Caco-2 (cell line): ENCODE results near the gene LSMEM2. TPM values are rescaled to one million over a fixed set of nuclear protein-coding genes. Genes with fewer than 3 reads are reported as not detected.
"Not testable (repeated sequence)": the region's sequence is repeated elsewhere in the genome, so short reads cannot be mapped to it uniquely, and the experiment has no call there.

Experiments
- BruUV-seq: library from RNA; stranded (reverse); fragments of 400-500 nt; replicated peaks from 2 replicates; lab custom pipeline; 2021; lab: Mats Ljungman, UMichigan
- CTCF ChIA-PET: fragments of 300-600 bp; sonication (Branson Sonifier 250); formaldehyde crosslinking; loops from one replicate; lab custom pipeline; 2022; ENCODE audit warnings: antibody characterized with exemption; lab: Charles Lee
- POLR2A ChIA-PET: fragments of 300-600 bp; sonication (Branson Sonifier 250); formaldehyde crosslinking; loops from one replicate; lab custom pipeline; 2022; ENCODE audit warnings: antibody characterized with exemption; lab: Charles Lee
- DNase-seq, 2 experiments: peaks; one replicate each; pipeline versions ENCODE4 v3.0.0 to v3.0.0-alpha.2; 2020 to 2022
- H3K27me3 ChIP-seq: replicated peaks from 2 replicates; pipeline ENCODE4 v1.6.0; 2011; ENCODE audit warnings: low read length; ENCODE audit not compliant: control insufficient read depth, insufficient read depth
- H3K36me3 ChIP-seq: 2 replicates; pipeline ENCODE4 v1.5.1; 2011; ENCODE audit warnings: low read length; ENCODE audit not compliant: control insufficient read depth, insufficient read depth
- H3K4me1 ChIP-seq: fragments of 250-450 bp; sonication (Bioruptor Pico); 2 replicates; pipeline ENCODE4 v1.5.1; 2020; ENCODE audit warnings: mild to moderate bottlenecking
- H3K4me3 ChIP-seq: 2 replicates; pipeline ENCODE4 v1.5.1; 2011; ENCODE audit warnings: low read depth, mild to moderate bottlenecking, control low read depth, low read length
- H3K9me3 ChIP-seq: fragments of 250-450 bp; sonication (Bioruptor Pico); 2 replicates; pipeline ENCODE4 v1.5.1; 2020; ENCODE audit warnings: mild to moderate bottlenecking, moderate library complexity
- H3K27ac Mint-ChIP-seq: one replicate; pipeline ENCODE4 v1.8.0; 2022; ENCODE audit warnings: mixed read lengths; ENCODE audit not compliant: unreplicated experiment
- H3K27me3 Mint-ChIP-seq: one replicate; pipeline ENCODE4 v1.8.0; 2022; ENCODE audit warnings: mixed read lengths; ENCODE audit not compliant: insufficient read depth, unreplicated experiment
- H3K36me3 Mint-ChIP-seq: one replicate; pipeline ENCODE4 v1.8.0; 2022; ENCODE audit warnings: mild to moderate bottlenecking, mixed read lengths; ENCODE audit not compliant: insufficient read depth, unreplicated experiment
- H3K4me1 Mint-ChIP-seq: one replicate; pipeline ENCODE4 v1.8.0; 2022; ENCODE audit warnings: low read depth, mixed read lengths; ENCODE audit not compliant: unreplicated experiment
- H3K4me3 Mint-ChIP-seq: one replicate; pipeline ENCODE4 v1.8.0; 2022; ENCODE audit warnings: mild to moderate bottlenecking, moderate library complexity, mixed read lengths; ENCODE audit not compliant: unreplicated experiment
- H3K9me3 Mint-ChIP-seq: one replicate; pipeline ENCODE4 v1.8.0; 2022; ENCODE audit warnings: mixed read lengths; ENCODE audit not compliant: unreplicated experiment
- intact Hi-C: fragments of 100-400 bp; cut with micrococcal nuclease; formaldehyde crosslinking; loops from one replicate; pipeline ENCODE4 v1.10.0; 2022; ENCODE audit not compliant: unreplicated experiment
- total RNA-seq: library from RNA; stranded (reverse); gene quantifications from 2 replicates; pipeline ENCODE4 v1.2.3, GENCODE V29; 2022
- TF ChIP-seq, protein P1 (sequence below), 2 experiments: fragments of 200-600 bp in 1 of 2; IDR thresholded peaks; 1 replicate in 1 of 2; 2 replicates in 1 of 2; pipeline versions ENCODE4 v1.5.1 to v1.8.0; 2011 to 2022; ENCODE audit warnings: antibody characterized with exemption in 1 of 2, control low read depth in 1 of 2, inconsistent platforms in 1 of 2, low read depth in 1 of 2, low read length in 1 of 2, mild to moderate bottlenecking in 1 of 2, moderate library complexity in 1 of 2; ENCODE audit not compliant: insufficient read depth in 1 of 2, severe bottlenecking in 1 of 2, unreplicated experiment in 1 of 2

Gene LSMEM2
- total RNA-seq, 1 experiment from 2014 or later, result not detected

DNA sequence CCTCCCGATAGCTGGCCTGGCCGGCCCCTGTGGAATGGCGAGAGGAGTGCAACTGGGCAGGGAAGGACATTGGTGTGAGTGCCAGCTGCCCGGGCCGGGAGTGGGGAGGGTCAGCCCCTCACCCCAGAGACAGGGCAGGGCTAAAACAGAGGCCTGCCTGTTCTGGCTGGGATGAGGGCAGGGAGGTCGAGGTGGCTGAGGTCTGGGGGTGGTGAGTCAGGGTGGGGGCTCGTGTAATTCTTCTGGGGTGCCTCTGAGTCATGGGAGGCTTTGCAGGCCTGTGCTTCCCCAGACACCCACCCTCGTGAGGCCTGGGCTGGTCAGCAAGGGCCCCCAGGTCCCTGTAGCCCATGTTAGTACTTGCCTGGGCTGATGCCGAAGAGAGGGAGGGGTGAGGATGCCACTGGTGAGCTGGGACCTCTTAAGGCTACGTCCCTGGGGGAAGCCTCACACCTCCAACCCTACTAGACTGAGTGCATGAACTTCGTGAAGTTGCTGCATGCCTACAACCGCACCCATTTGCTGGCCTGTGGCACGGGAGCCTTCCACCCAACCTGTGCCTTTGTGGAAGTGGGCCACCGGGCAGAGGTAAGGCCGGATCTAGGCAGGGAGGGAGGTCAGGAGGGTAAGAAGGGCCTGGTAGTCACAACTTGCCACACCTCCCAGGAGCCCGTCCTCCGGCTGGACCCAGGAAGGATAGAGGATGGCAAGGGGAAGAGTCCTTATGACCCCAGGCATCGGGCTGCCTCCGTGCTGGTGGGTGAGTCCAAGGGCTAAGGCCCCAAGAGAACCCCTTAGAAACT is 8.3 kb upstream of the LSMEM2 start:
- H3K27ac Mint-ChIP-seq, result peak overlapping the region; percentile 70
- no peak overlapping the region for H3K4me3 Mint-ChIP-seq
- ChIA-PET POLR2A (interaction anchor here (1.2 kb wide), 1 partner anchor 35 kb away, joined by 4 read pairs; the partner anchor contains the start of gene GNAI2), CTCF (interaction anchor here (0.8 to 2.8 kb wide), 4 partner anchors 10 to 46 kb away, joined by 3 to 10 read pairs (median 8); partner anchors contain the start of genes HYAL3 and NAA80)
- Histone ChIP-seq H3K36me3 (peaks cover 2% of the 10 kb centered on the region), H3K4me3 (no peak overlapping the region), H3K4me1 (peaks cover 67% of the 10 kb centered on the region), H3K27me3 (no peaks in the 10 kb centered on the region), H3K9me3 (no peaks in the 10 kb centered on the region)
- peaks cover 8% of the 10 kb centered on the region for H3K36me3 Mint-ChIP-seq
- no peaks in the 10 kb centered on the region for H3K27me3 Mint-ChIP-seq
- TF ChIP-seq, protein P1, sequence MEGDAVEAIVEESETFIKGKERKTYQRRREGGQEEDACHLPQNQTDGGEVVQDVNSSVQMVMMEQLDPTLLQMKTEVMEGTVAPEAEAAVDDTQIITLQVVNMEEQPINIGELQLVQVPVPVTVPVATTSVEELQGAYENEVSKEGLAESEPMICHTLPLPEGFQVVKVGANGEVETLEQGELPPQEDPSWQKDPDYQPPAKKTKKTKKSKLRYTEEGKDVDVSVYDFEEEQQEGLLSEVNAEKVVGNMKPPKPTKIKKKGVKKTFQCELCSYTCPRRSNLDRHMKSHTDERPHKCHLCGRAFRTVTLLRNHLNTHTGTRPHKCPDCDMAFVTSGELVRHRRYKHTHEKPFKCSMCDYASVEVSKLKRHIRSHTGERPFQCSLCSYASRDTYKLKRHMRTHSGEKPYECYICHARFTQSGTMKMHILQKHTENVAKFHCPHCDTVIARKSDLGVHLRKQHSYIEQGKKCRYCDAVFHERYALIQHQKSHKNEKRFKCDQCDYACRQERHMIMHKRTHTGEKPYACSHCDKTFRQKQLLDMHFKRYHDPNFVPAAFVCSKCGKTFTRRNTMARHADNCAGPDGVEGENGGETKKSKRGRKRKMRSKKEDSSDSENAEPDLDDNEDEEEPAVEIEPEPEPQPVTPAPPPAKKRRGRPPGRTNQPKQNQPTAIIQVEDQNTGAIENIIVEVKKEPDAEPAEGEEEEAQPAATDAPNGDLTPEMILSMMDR (IDR thresholded peaks at IDR 0.05; ENCODE audit: insufficient read depth in 1 of 2, low read depth in 1 of 2, low read length in 1 of 2, severe bottlenecking in 1 of 2, unreplicated experiment in 1 of 2), result no peak
- no TSS peak for BruUV-seq
- DNase-seq, result no peak
- intact Hi-C loops, result no loop called here
- H3K9me3 Mint-ChIP-seq, result no peaks in the 10 kb centered on the region
- peaks cover 44% of the 10 kb centered on the region for H3K4me1 Mint-ChIP-seq

DNA sequence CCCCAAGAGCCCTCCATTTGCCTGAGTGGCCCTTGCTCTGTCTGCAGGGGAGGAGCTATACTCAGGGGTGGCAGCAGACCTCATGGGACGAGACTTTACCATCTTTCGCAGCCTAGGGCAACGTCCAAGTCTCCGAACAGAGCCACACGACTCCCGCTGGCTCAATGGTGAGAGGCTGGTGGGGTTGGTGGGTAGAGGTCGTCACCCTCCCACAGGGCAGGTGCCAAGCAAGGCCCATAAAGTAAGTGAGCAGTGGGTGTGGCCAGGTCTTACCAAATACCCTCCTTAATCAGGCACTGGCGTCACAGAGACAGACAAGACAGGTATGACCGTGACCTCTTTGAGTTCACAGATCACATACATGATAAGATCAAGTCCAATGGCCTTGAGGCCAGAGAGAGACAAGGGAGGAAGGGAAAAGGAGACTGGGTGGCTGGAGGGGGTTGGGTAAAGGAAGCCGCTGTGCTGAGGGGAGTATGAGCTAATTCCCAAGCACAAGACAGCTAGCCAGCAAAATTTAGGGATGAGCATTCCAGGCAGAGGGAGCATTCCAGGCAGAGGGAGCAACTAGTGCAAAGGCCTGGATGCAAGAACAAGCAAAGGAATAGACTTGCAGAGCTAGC is 7.5 kb upstream of the LSMEM2 start:
- peaks cover 59% of the 10 kb centered on the region for H3K4me1 ChIP-seq
- POLR2A ChIA-PET, result interaction anchor here (1.2 kb wide), 1 partner anchor 36 kb away, joined by 4 read pairs; the partner anchor contains the start of gene GNAI2

DNA sequence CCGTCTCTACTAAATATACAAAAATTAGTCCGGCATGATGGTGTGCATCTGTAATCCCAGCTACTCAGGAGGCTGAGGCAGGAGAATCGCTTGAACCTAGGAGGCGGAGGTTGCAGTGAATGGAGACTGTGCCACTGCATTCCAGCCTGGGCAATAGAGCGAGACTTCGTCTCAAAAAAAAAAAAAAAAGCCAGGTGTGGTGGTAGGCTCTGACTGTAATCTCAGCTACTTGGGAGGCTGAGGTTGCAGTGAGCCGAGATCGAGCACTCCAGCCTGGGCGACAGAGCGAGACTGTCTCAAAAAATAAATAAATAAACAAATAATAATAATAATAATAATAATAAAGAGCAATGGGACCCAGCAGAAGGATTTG is 6.4 kb upstream of the LSMEM2 start:
- not testable (repeated sequence) for H3K4me3 Mint-ChIP-seq
- CTCF ChIA-PET, result interaction anchor here (2.8 kb wide), 1 partner anchor 12 kb away, joined by 10 read pairs; no protein-coding TSS in a partner anchor
- peak overlapping the region; percentile 45 for H3K27ac Mint-ChIP-seq

More for the DNA sequence above, 7.5 kb upstream of the LSMEM2 start:
- peaks cover 8% of the 10 kb centered on the region for H3K36me3 Mint-ChIP-seq
- BruUV-seq, result no TSS peak
- intact Hi-C loops, result no loop called here
- H3K27me3 Mint-ChIP-seq, result no peaks in the 10 kb centered on the region
- Histone ChIP-seq H3K27me3 (no peaks in the 10 kb centered on the region), H3K36me3 (peaks cover 2% of the 10 kb centered on the region), H3K4me3 (no peak overlapping the region), H3K9me3 (no peaks in the 10 kb centered on the region)
- H3K4me1 Mint-ChIP-seq, result peaks cover 39% of the 10 kb centered on the region
- peak overlapping the region; percentile 70 for H3K27ac Mint-ChIP-seq
- H3K4me3 Mint-ChIP-seq, result peak overlapping the region; percentile 11
- DNase-seq, result peak in 1 of 2 experiments; percentile 40
- TF ChIP-seq, protein P1 (IDR thresholded peaks at IDR 0.05; ENCODE audit: insufficient read depth in 1 of 2, low read depth in 1 of 2, low read length in 1 of 2, severe bottlenecking in 1 of 2, unreplicated experiment in 1 of 2), result no peak
- CTCF ChIA-PET, result interaction anchor here (0.8 to 2.8 kb wide), 3 partner anchors 11 to 47 kb away, joined by 3 to 10 read pairs (median 5); partner anchors contain the start of genes HYAL3 and NAA80
- H3K9me3 Mint-ChIP-seq, result no peaks in the 10 kb centered on the region

More for the DNA sequence above, 6.4 kb upstream of the LSMEM2 start:
- H3K4me1 ChIP-seq, result peaks cover 56% of the 10 kb centered on the region
- intact Hi-C loops, result loop anchor here (2.0 kb wide), 1 partner anchor 16 kb away; no protein-coding TSS in a partner anchor
- H3K9me3 ChIP-seq, H3K27me3 ChIP-seq, H3K4me3 ChIP-seq, DNase-seq, H3K9me3 Mint-ChIP-seq, BruUV-seq, H3K27me3 Mint-ChIP-seq, H3K36me3 ChIP-seq, H3K36me3 Mint-ChIP-seq, POLR2A ChIA-PET: not testable (repeated sequence)
- peaks cover 39% of the 10 kb centered on the region for H3K4me1 Mint-ChIP-seq
